Peyer's patch (tissue), 4 donors: ENCODE results near the gene BZW2.

Source experiments
- CTCF ChIP-seq, 6 experiments: fragments of 450-650 bp in 4 of 6; fragments of 200-600 bp in 2 of 6; sonication (generic) in 1 of 6; IDR thresholded peaks; one replicate each; pipeline ENCODE4 v1.5.1; 2017 to 2019; ENCODE audit warnings: antibody characterized with exemption in 6 of 6, mild to moderate bottlenecking in 3 of 6, moderate library complexity in 1 of 6
- POLR2A ChIP-seq, 2 donors: fragments of 450-650 bp; IDR thresholded peaks; one replicate each; pipeline ENCODE4 v1.5.1; 2017; ENCODE audit warnings: antibody characterized with exemption in 2 of 2, mild to moderate bottlenecking in 2 of 2, moderate library complexity in 2 of 2

GRCh38 chr7:16634271-16634738, 11.7 kb upstream of the BZW2 start:
- no peak for TF ChIP-seq CTCF (IDR thresholded peaks at IDR 0.05)
- TF ChIP-seq POLR2A (IDR thresholded peaks at IDR 0.05) = no peak
